ENCODE measurements around the gene ZNF687. TPM values are rescaled to one million over a fixed set of nuclear protein-coding genes. Genes with fewer than 3 reads are reported as not detected.
A peak's percentile ranks its signal among the peaks of the same experiment; 100 is the strongest.

The ZNF687 gene, protein sequence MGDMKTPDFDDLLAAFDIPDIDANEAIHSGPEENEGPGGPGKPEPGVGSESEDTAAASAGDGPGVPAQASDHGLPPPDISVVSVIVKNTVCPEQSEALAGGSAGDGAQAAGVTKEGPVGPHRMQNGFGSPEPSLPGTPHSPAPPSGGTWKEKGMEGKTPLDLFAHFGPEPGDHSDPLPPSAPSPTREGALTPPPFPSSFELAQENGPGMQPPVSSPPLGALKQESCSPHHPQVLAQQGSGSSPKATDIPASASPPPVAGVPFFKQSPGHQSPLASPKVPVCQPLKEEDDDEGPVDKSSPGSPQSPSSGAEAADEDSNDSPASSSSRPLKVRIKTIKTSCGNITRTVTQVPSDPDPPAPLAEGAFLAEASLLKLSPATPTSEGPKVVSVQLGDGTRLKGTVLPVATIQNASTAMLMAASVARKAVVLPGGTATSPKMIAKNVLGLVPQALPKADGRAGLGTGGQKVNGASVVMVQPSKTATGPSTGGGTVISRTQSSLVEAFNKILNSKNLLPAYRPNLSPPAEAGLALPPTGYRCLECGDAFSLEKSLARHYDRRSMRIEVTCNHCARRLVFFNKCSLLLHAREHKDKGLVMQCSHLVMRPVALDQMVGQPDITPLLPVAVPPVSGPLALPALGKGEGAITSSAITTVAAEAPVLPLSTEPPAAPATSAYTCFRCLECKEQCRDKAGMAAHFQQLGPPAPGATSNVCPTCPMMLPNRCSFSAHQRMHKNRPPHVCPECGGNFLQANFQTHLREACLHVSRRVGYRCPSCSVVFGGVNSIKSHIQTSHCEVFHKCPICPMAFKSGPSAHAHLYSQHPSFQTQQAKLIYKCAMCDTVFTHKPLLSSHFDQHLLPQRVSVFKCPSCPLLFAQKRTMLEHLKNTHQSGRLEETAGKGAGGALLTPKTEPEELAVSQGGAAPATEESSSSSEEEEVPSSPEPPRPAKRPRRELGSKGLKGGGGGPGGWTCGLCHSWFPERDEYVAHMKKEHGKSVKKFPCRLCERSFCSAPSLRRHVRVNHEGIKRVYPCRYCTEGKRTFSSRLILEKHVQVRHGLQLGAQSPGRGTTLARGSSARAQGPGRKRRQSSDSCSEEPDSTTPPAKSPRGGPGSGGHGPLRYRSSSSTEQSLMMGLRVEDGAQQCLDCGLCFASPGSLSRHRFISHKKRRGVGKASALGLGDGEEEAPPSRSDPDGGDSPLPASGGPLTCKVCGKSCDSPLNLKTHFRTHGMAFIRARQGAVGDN
- total RNA-seq, result 45.5 TPM

- Histone ChIP-seq H3K4me3 (ENCODE audit: low read length) (peak within 1 kb of the TSS; percentile 84), H3K9me3 (ENCODE audit: low read depth, low read length) (no peaks in the 10 kb centered on the region), H3K27me3 (ENCODE audit: insufficient read depth, low read length) (no peaks in the 10 kb centered on the region), H3K4me1 (ENCODE audit: insufficient read depth, low read length) (peaks cover 52% of the 10 kb centered on the region)
Observed at GRCh38 chr1:151281969-151282882, at the start of gene ZNF687. Gene ZNF687, plus strand, starts transcription at chr1:151282299. Its CDS starts 3,993 bp downstream, at chr1:151286292.

- Histone ChIP-seq H3K9me3 (ENCODE audit: low read depth, low read length) (no peaks in the 10 kb centered on the region), H3K4me1 (ENCODE audit: insufficient read depth, low read length) (peaks cover 9% of the 10 kb centered on the region), H3K27me3 (ENCODE audit: insufficient read depth, low read length) (no peaks in the 10 kb centered on the region), H3K4me3 (ENCODE audit: low read length) (no peak overlapping the region)
Observed at GRCh38 chr1:151235235-151235634, 46.9 kb upstream of the ZNF687 start.

- Histone ChIP-seq H3K4me3 (ENCODE audit: low read length) (no peak overlapping the region), H3K27me3 (ENCODE audit: insufficient read depth, low read length) (no peaks in the 10 kb centered on the region), H3K4me1 (ENCODE audit: insufficient read depth, low read length) (peaks cover 9% of the 10 kb centered on the region), H3K9me3 (ENCODE audit: low read depth, low read length) (no peaks in the 10 kb centered on the region)
Observed at GRCh38 chr1:151237678-151238466, 44.2 kb upstream of the ZNF687 start.

DNA sequence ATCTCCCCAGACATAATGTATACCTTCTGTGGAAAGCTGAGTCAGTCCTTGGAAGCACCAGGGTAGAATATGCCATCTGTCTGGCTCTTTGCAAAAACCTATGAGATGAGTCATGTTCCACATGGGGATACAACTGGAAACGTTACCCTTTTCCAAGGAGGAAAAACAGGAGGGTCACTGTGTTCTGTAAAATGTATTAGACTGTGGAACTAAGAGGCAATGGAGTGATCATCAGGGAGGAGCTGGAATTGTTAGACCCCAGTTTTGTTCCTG, 43.7 kb upstream of the ZNF687 start:
- Histone ChIP-seq H3K4me1 (ENCODE audit: insufficient read depth, low read length) (peaks cover 9% of the 10 kb centered on the region), H3K9me3 (ENCODE audit: low read depth, low read length) (no peaks in the 10 kb centered on the region), H3K4me3 (ENCODE audit: low read length) (no peak overlapping the region), H3K27me3 (ENCODE audit: insufficient read depth, low read length) (no peaks in the 10 kb centered on the region)

DNA sequence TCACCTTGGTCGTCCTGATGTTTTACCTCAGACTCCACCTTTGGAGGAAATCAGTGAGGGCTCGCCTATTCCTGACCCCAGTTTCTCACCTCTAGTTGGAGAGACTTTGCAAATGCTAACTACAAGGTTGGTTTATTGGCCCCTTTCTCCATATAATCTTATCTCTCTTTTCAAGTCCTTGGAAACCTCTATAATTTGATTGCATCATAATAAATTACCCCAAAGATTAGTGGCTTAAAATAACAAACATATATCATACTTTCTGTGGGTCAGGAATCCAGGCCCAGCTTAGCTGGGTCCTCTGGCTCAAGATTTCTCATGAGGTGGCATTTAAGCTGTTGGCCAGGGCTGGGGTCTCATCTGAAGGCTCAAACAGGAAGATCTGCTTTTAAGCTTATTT, 39.7 kb upstream of the ZNF687 start:
- Histone ChIP-seq H3K27me3 (ENCODE audit: insufficient read depth, low read length) (no peaks in the 10 kb centered on the region), H3K4me3 (ENCODE audit: low read length) (no peak overlapping the region), H3K4me1 (ENCODE audit: insufficient read depth, low read length) (peaks cover 7% of the 10 kb centered on the region), H3K9me3 (ENCODE audit: low read depth, low read length) (no peaks in the 10 kb centered on the region)

DNA sequence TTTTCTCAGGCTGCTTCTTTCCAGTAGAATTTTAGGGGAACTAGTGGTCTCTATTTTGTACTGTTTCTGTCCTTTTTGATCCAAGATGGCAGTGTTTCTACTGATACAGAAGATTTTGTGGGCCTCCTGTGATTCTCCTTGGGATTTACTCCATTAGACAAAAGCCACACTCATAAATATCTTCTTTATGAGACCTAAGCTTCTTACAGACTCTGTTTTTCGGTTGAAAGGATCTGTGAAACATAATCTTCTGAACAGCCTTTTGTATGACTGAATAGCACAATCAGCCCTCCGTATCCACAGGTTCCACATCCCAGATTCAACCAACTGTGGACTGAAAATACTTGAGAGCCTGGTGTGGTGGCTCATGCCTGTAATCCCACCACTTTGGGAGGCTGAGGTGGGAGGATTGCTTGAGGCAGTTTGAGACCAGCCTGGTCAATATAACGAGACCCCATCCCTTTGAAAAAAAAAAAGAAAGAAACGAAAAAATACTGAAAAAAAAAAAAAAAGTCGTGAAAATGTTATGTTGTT, 38.3 kb upstream of the ZNF687 start:
- Histone ChIP-seq H3K9me3 (ENCODE audit: low read depth, low read length) (no peaks in the 10 kb centered on the region), H3K4me1 (ENCODE audit: insufficient read depth, low read length) (no peaks in the 10 kb centered on the region), H3K4me3 (ENCODE audit: low read length) (no peak overlapping the region), H3K27me3 (ENCODE audit: insufficient read depth, low read length) (no peaks in the 10 kb centered on the region)

- Histone ChIP-seq H3K4me1 (ENCODE audit: insufficient read depth, low read length) (no peaks in the 10 kb centered on the region), H3K4me3 (ENCODE audit: low read length) (no peak overlapping the region), H3K27me3 (ENCODE audit: insufficient read depth, low read length) (no peaks in the 10 kb centered on the region), H3K9me3 (ENCODE audit: low read depth, low read length) (no peaks in the 10 kb centered on the region)
Observed at GRCh38 chr1:151246786-151247185, 35.3 kb upstream of the ZNF687 start.

GRCh38 chr1:151251656-151252470, 30.2 kb upstream of the ZNF687 start:
- H3K4me3 ChIP-seq (ENCODE audit: low read length), result no peak overlapping the region
- H3K27me3 ChIP-seq (ENCODE audit: insufficient read depth, low read length), result no peaks in the 10 kb centered on the region
- peaks cover 18% of the 10 kb centered on the region for H3K4me1 ChIP-seq (ENCODE audit: insufficient read depth, low read length)
- H3K9me3 ChIP-seq (ENCODE audit: low read depth, low read length), result no peaks in the 10 kb centered on the region

DNA sequence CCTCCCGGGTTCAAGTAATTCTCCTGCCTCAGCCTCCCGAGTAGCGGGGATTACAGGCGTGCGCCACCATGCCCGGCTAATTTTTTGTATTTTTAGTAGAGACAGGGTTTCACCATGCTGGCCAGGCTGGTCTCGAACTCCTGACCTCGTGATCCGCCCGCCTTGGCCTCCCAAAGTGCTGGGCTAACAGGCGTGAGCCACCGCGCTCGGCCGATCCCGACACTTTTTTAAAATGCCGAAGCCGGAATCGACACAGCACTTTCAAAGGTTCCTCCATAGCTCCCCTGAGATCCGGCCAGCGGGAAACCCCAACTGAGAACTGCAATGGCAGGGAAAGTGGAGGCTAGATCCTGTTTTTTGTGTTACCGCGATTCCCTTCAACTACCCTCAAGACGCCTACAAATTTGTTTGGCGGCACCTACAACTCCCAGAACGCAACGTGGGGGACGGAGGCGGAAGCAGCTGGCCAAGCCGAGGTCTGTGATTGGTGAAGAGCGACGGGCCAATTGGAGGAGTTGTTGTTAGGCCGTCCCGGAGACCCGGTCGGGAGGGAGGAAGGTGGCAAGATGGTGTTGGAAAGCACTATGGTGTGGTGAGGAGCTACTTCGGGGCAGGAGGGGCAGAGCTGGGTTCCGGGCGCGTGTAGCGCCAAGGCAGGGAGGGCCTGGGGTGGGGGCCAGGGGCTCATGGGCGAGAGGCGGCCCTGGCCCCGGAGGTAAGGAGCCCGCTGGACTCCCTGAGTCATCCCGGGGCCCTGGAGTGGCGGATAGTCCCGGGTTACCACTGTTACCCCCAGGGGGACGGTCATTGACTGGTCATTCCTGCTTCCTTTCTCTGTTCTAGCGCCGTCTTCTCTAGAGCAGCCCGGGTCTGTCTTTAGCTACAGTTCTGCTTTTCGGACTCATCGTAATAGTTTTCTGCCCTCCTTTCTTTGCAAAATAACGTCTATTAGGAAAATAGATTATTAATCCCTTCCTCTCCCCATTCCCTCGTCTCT, 27.6 kb upstream of the ZNF687 start, which contains the start of gene PSMD4:
TSS of gene PSMD4 (plus strand) at position 518 of the 997 bp plus-strand sequence. CDS start at position 567, 49 bp downstream.
- Histone ChIP-seq H3K4me1 (ENCODE audit: insufficient read depth, low read length) (peaks cover 26% of the 10 kb centered on the region), H3K9me3 (ENCODE audit: low read depth, low read length) (no peaks in the 10 kb centered on the region), H3K27me3 (ENCODE audit: insufficient read depth, low read length) (no peaks in the 10 kb centered on the region), H3K4me3 (ENCODE audit: low read length) (peak within 1 kb of the TSS; percentile 93)

DNA sequence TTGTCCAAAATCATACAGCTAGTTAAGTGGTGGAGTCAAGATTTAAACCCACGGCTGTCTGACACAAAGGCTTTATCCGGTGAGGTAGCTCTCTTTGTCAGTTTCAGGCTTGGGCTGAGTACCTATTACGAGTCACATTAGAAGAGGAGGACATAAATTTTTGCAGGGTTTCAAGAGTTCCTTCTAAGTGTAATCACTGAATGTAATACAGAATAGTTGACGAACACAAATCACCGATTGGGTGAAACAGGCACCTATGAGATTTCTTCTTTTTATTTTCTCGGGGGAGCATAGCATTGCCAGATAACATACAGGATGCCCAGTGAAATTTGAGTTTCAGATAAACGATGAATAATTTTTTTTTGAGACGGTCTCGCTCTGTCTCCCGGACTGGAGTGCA, 26.7 kb upstream of the ZNF687 start:
- no peaks in the 10 kb centered on the region for H3K27me3 ChIP-seq (ENCODE audit: insufficient read depth, low read length)
- H3K4me1 ChIP-seq (ENCODE audit: insufficient read depth, low read length), result peaks cover 26% of the 10 kb centered on the region

DNA sequence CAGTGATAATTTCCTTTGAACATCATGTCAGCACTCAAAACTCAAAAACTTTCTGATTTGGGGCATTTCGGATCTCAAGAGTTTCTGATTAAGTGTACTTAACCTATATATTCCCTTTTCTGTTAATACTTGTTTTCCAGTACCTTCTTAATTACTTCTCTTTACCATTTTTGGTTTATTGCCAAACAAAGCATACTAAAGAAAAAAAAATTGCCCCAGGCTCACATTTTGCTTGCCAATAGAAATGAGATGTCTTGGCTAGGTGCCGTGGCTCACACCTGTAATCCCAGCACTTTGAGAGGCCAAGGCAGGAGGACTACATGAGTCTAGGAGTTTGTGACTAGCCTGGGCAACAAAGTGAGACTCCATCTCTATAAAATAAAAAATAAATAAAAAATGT, 22.7 kb upstream of the ZNF687 start:
- Histone ChIP-seq H3K4me1 (ENCODE audit: insufficient read depth, low read length) (peaks cover 27% of the 10 kb centered on the region), H3K9me3 (ENCODE audit: low read depth, low read length) (no peaks in the 10 kb centered on the region), H3K4me3 (ENCODE audit: low read length) (no peak overlapping the region), H3K27me3 (ENCODE audit: insufficient read depth, low read length) (no peaks in the 10 kb centered on the region)

More for the DNA sequence above, 26.7 kb upstream of the ZNF687 start:
- Histone ChIP-seq H3K4me3 (ENCODE audit: low read length) (peak overlapping the region; percentile 93), H3K9me3 (ENCODE audit: low read depth, low read length) (no peaks in the 10 kb centered on the region)

Measured in mononuclear cell (primary cell).